ENCODE results near the gene SV2B.
"Not testable (repeated sequence)": the region's sequence is repeated elsewhere in the genome, so short reads cannot be mapped to it uniquely, and the experiment has no call there.

- not testable (repeated sequence) for TF ChIP-seq CTCF (IDR thresholded peaks at IDR 0.05; ENCODE audit: insufficient read depth, low read depth, low read length); EZH2 (IDR thresholded peaks at IDR 0.05; ENCODE audit: insufficient read depth, low read length)
Observed at GRCh38 chr15:91093866-91094265, 6.2 kb upstream of the SV2B start.

Data from astrocyte (in vitro differentiated cells and primary cell).